Measurements from ENCODE around the gene LPAR3. TPM values are rescaled to one million over a fixed set of nuclear protein-coding genes. Genes with fewer than 3 reads are reported as not detected.

Gene LPAR3
- total and polyA plus RNA-seq, 2 donors (not counting 1 experiment from before 2014, with no cell fraction given), result not detected

DNA sequence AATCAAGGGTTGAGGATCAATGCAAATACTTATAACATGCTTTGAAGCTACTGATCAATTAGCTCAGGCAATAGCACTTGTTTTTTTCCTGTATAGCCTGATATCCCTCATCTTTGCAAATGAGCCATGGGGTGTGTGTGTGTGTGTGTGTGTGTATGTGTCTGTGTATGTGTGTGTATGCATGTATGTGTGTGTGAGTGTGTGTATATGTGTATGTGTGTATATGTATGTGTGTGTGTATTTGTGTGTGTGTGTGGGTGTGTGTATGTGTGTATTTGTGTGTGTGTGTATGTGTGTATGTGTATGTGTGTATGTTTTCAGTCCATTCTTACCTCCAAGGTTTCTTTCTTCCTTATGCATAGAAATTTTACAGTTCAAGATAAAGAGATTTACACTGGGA lies 124.4 kb downstream of the LPAR3 start:
- no peaks in the 10 kb centered on the region for H3K4me1 ChIP-seq (ENCODE audit: control insufficient read depth in 2 of 2, insufficient read depth in 2 of 2, low read length in 2 of 2)
- H3K27ac ChIP-seq (ENCODE audit: low read length in 2 of 2), result no peak overlapping the region
- H3K4me2 ChIP-seq (replicated peaks; ENCODE audit: low read depth, low read length, poor library complexity, severe bottlenecking), result no peak overlapping the region
- Mint-ChIP-seq H3K27ac (no peak overlapping the region), H3K4me1 (no peaks in the 10 kb centered on the region), H3K27me3 (peaks cover 42% of the 10 kb centered on the region), H3K4me3 (no peak overlapping the region), H3K9me3 (ENCODE audit: insufficient read depth) (no peaks in the 10 kb centered on the region)
- no peaks in the 10 kb centered on the region for H3K9me3 ChIP-seq (ENCODE audit: control extremely low read depth in 1 of 3, control insufficient read depth in 2 of 3, insufficient read depth in 1 of 3, low read length in 2 of 3)
- TF ChIP-seq, protein P1, sequence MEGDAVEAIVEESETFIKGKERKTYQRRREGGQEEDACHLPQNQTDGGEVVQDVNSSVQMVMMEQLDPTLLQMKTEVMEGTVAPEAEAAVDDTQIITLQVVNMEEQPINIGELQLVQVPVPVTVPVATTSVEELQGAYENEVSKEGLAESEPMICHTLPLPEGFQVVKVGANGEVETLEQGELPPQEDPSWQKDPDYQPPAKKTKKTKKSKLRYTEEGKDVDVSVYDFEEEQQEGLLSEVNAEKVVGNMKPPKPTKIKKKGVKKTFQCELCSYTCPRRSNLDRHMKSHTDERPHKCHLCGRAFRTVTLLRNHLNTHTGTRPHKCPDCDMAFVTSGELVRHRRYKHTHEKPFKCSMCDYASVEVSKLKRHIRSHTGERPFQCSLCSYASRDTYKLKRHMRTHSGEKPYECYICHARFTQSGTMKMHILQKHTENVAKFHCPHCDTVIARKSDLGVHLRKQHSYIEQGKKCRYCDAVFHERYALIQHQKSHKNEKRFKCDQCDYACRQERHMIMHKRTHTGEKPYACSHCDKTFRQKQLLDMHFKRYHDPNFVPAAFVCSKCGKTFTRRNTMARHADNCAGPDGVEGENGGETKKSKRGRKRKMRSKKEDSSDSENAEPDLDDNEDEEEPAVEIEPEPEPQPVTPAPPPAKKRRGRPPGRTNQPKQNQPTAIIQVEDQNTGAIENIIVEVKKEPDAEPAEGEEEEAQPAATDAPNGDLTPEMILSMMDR (IDR thresholded peaks at IDR 0.05), result no peak
- no peak for TF ChIP-seq EZH2 (IDR thresholded peaks at IDR 0.05; ENCODE audit: borderline replicate concordance, insufficient read depth, low read depth, low read length, poor library complexity, severe bottlenecking)
- intact Hi-C loops (cut with micrococcal nuclease), result no loop called here
- ATAC-seq (ENCODE audit: low read depth) (no peak), DNase-seq (no peak)
- ChIA-PET CTCF (interaction anchor here (1.2 to 1.5 kb wide), 2 partner anchors 7 to 9 kb away, joined by 3 read pairs; no protein-coding TSS in a partner anchor), POLR2A (no interaction called here)
- H3K36me3 ChIP-seq (replicated peaks in 1 of 2; ENCODE audit: control extremely low read depth in 1 of 2, control insufficient read depth in 1 of 2, extremely low read depth in 1 of 2, insufficient read depth in 2 of 2, low read length in 1 of 2), result no peaks in the 10 kb centered on the region
- no peak overlapping the region for H3K9ac ChIP-seq (ENCODE audit: low read length)
- H3K79me2 ChIP-seq (ENCODE audit: control insufficient read depth, insufficient read depth, low read length), result no peaks in the 10 kb centered on the region
- H2AFZ ChIP-seq (ENCODE audit: insufficient read depth, low read depth, low read length, poor library complexity, severe bottlenecking), result no peak overlapping the region
- H3K27me3 ChIP-seq (replicated peaks in 1 of 4; ENCODE audit: control extremely low read depth in 1 of 4, control insufficient read depth in 3 of 4, insufficient read depth in 4 of 4, low read length in 3 of 4), result peaks cover 0 to 11% (median 3%) of the 10 kb centered on the region in 4 experiments
- H4K20me1 ChIP-seq (ENCODE audit: control insufficient read depth, insufficient read depth, low read length, poor library complexity, severe bottlenecking), result no peaks in the 10 kb centered on the region
- H3K4me3 ChIP-seq (ENCODE audit: control extremely low read depth in 1 of 5, extremely low read depth in 1 of 5, insufficient read depth in 1 of 5, low read depth in 2 of 5, low read length in 4 of 5), result no peak overlapping the region

DNA sequence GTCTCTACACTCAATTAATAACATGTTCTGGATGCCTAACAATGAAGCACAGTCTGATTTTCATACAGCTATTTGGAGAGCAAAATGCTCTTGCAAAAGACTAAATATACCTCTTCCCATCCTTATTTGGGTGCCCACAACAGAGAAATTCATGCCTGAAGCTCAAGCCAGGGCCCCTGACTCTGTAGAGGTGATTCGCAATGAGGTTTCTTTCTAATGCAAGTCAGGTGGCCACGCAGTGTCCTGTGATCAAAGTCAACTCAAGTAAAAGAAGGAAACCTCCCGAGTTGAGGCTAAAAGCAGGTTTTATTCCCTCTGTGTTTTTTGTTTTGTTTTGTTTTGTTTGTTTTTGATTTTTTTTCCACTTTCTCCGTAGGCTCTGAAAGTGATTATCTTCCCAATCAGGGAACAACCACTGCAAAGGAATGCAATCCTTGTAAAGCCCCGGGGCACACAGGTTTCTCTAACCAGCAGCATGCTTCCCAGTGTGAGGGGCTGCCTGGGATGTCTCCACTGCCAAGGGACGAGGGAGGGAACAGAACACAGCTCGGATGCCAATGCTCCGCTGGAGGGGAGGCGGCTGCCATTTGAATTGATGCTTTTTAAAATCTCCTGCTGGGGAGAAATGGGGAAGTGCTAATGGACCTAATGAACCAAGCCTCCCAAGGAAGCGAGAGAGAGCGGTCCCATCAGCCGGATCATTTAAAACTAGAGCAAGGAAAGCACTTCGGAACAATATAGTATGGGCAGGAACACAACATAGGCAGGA lies 128.9 kb downstream of the LPAR3 start:
- H3K4me3 ChIP-seq (ENCODE audit: control extremely low read depth in 1 of 5, extremely low read depth in 1 of 5, insufficient read depth in 1 of 5, low read depth in 2 of 5, low read length in 4 of 5), result no peak overlapping the region
- no peak overlapping the region for H3K9ac ChIP-seq (ENCODE audit: low read length)
- no peak overlapping the region for H3K4me3 Mint-ChIP-seq
- intact Hi-C loops (cut with micrococcal nuclease), result no loop called here
- no peak overlapping the region for H3K27ac Mint-ChIP-seq
- ChIA-PET POLR2A (no interaction called here), CTCF (interaction anchor here (1.0 kb wide), 1 partner anchor 11 kb away, joined by 3 read pairs; no protein-coding TSS in a partner anchor)
- H3K27me3 ChIP-seq (replicated peaks in 1 of 4; ENCODE audit: control extremely low read depth in 1 of 4, control insufficient read depth in 3 of 4, insufficient read depth in 4 of 4, low read length in 3 of 4), result peaks cover 0 to 13% (median 0%) of the 10 kb centered on the region in 4 experiments
- no peaks in the 10 kb centered on the region for H3K9me3 ChIP-seq (ENCODE audit: control extremely low read depth in 1 of 3, control insufficient read depth in 2 of 3, insufficient read depth in 1 of 3, low read length in 2 of 3)
- 75% methylated on average over 10 of the region's 13 CpGs for WGBS (ENCODE audit: insufficient coverage)
- DNase-seq (no peak), ATAC-seq (ENCODE audit: low read depth) (no peak)
- H3K27me3 Mint-ChIP-seq, result peaks cover 50% of the 10 kb centered on the region
- H3K4me2 ChIP-seq (replicated peaks; ENCODE audit: low read depth, low read length, poor library complexity, severe bottlenecking), result no peak overlapping the region
- H4K20me1 ChIP-seq (ENCODE audit: control insufficient read depth, insufficient read depth, low read length, poor library complexity, severe bottlenecking), result no peaks in the 10 kb centered on the region
- H3K9me3 Mint-ChIP-seq (ENCODE audit: insufficient read depth), result no peaks in the 10 kb centered on the region
- no peaks in the 10 kb centered on the region for H3K36me3 ChIP-seq (replicated peaks in 1 of 2; ENCODE audit: control extremely low read depth in 1 of 2, control insufficient read depth in 1 of 2, extremely low read depth in 1 of 2, insufficient read depth in 2 of 2, low read length in 1 of 2)
- peaks cover 4 to 5% of the 10 kb centered on the region in 2 donors for H3K4me1 ChIP-seq (ENCODE audit: control insufficient read depth in 2 of 2, insufficient read depth in 2 of 2, low read length in 2 of 2)
- TF ChIP-seq, protein P1 (IDR thresholded peaks at IDR 0.05), result no peak
- TF ChIP-seq EZH2 (IDR thresholded peaks at IDR 0.05; ENCODE audit: borderline replicate concordance, insufficient read depth, low read depth, low read length, poor library complexity, severe bottlenecking), result no peak
- H3K79me2 ChIP-seq (ENCODE audit: control insufficient read depth, insufficient read depth, low read length), result no peaks in the 10 kb centered on the region
- H2AFZ ChIP-seq (ENCODE audit: insufficient read depth, low read depth, low read length, poor library complexity, severe bottlenecking), result no peak overlapping the region
- H3K4me1 Mint-ChIP-seq, result peaks cover 4% of the 10 kb centered on the region
- no peak overlapping the region for H3K27ac ChIP-seq (ENCODE audit: low read length in 2 of 2)

Measured in B cell (primary cell).